Measurements from ENCODE around the gene LMO1.

The LMO1 gene

DNA sequence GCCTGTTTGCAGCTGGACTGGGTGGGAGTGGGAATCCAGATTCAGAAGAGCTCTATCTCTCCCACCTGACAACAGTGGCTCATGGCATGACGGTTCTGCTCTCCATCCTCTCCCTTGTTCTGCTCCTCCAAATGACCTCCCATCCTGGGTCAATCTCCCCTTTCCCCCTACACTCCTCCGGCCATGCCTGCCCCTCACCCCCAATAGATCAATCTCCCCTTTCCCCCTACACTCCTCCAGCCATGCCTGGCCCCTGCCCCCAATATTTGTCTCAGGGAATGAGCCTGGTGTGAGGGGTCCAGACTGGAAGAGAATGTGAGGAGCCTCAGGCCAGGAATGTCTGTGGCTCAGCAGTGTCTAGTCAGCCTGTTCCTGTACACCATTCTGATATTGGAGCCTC, 64.0 kb downstream of the LMO1 start:
- H3K9ac ChIP-seq (ENCODE audit: low read length), result no peak overlapping the region
- no peak for DNase-seq
- H3K4me2 ChIP-seq (ENCODE audit: low read length), result no peak overlapping the region
- H3K4me1 ChIP-seq (ENCODE audit: control insufficient read depth in 1 of 2, insufficient read depth in 2 of 2, low read length in 2 of 2), result no peaks in the 10 kb centered on the region
- H2BK120ac ChIP-seq (ENCODE audit: insufficient read depth, low read length, poor library complexity), result no peak overlapping the region
- no peak overlapping the region for H4K91ac ChIP-seq (ENCODE audit: low read depth, low read length)
- H3K23ac ChIP-seq (ENCODE audit: low read length), result no peak overlapping the region
- no peak overlapping the region for H2BK5ac ChIP-seq (ENCODE audit: low read depth, low read length, poor library complexity)
- H3K36me3 ChIP-seq (ENCODE audit: control insufficient read depth in 1 of 2, insufficient read depth in 2 of 2, low read length in 2 of 2), result no peaks in the 10 kb centered on the region
- H3K27ac ChIP-seq (ENCODE audit: low read depth, low read length), result no peak overlapping the region
- H3K18ac ChIP-seq (ENCODE audit: low read length), result no peak overlapping the region
- H2BK12ac ChIP-seq (ENCODE audit: low read length), result no peak overlapping the region
- no peak overlapping the region for H3K4me3 ChIP-seq (ENCODE audit: low read depth, low read length)
- no peaks in the 10 kb centered on the region for H3K79me1 ChIP-seq (ENCODE audit: low read length)
- H2AFZ ChIP-seq (ENCODE audit: insufficient read depth, low read length, poor library complexity), result no peak overlapping the region
- no peak overlapping the region for H2AK5ac ChIP-seq (ENCODE audit: low read length)
- H3K79me2 ChIP-seq (ENCODE audit: control insufficient read depth, insufficient read depth, low read length, poor library complexity), result no peaks in the 10 kb centered on the region
- WGBS (ENCODE audit: extremely low coverage, insufficient coverage, insufficient read length), result no CpG with 5 or more reads among the region's 2 CpGs
- H4K12ac ChIP-seq (ENCODE audit: low read depth, low read length), result no peak overlapping the region
- H3K9me3 ChIP-seq (ENCODE audit: insufficient read depth, low read depth, low read length), result no peaks in the 10 kb centered on the region
- H3K27me3 ChIP-seq (ENCODE audit: insufficient read depth, low read length), result peaks cover 2% of the 10 kb centered on the region
- H4K8ac ChIP-seq (ENCODE audit: low read depth, low read length), result no peak overlapping the region
- H3K4ac ChIP-seq (ENCODE audit: low read depth, low read length), result no peak overlapping the region
- no peak overlapping the region for H3K14ac ChIP-seq (ENCODE audit: low read length)

DNA sequence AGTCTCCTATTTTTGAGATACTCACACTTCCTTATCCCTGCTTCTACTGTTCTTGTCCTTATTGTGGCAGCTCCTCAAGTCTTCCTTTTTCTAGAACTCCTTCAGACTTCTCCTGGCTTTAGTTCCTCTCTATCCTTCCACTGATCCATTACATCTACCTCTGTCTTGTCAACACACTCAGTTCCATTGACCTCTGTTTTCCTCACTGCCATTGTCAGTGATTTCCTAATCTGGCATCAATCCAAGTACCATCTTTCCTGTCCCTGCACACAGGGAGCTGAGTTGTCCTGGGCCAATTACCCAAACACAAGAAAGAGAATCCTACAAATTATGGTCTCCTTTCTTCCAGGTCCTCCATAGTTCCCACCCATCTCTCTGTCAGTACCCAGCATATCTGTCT, 66.9 kb downstream of the LMO1 start:
- H3K27ac ChIP-seq (ENCODE audit: low read depth, low read length), result no peak overlapping the region
- no peak overlapping the region for H2BK12ac ChIP-seq (ENCODE audit: low read length)
- no peak overlapping the region for H2AFZ ChIP-seq (ENCODE audit: insufficient read depth, low read length, poor library complexity)
- DNase-seq, result no peak
- no peaks in the 10 kb centered on the region for H3K79me2 ChIP-seq (ENCODE audit: control insufficient read depth, insufficient read depth, low read length, poor library complexity)
- H3K4me2 ChIP-seq (ENCODE audit: low read length), result no peak overlapping the region
- no peak overlapping the region for H2BK5ac ChIP-seq (ENCODE audit: low read depth, low read length, poor library complexity)
- no peak overlapping the region for H3K9ac ChIP-seq (ENCODE audit: low read length)
- H3K9me3 ChIP-seq (ENCODE audit: insufficient read depth, low read depth, low read length), result no peaks in the 10 kb centered on the region
- no peaks in the 10 kb centered on the region for H3K4me1 ChIP-seq (ENCODE audit: control insufficient read depth in 1 of 2, insufficient read depth in 2 of 2, low read length in 2 of 2)
- no peak overlapping the region for H2BK120ac ChIP-seq (ENCODE audit: insufficient read depth, low read length, poor library complexity)
- no peak overlapping the region for H3K14ac ChIP-seq (ENCODE audit: low read length)
- no peak overlapping the region for H4K12ac ChIP-seq (ENCODE audit: low read depth, low read length)
- no peak overlapping the region for H2AK5ac ChIP-seq (ENCODE audit: low read length)
- peaks cover 2% of the 10 kb centered on the region for H3K27me3 ChIP-seq (ENCODE audit: insufficient read depth, low read length)
- H4K91ac ChIP-seq (ENCODE audit: low read depth, low read length), result no peak overlapping the region
- H3K18ac ChIP-seq (ENCODE audit: low read length), result no peak overlapping the region
- no peaks in the 10 kb centered on the region for H3K36me3 ChIP-seq (ENCODE audit: control insufficient read depth in 1 of 2, insufficient read depth in 2 of 2, low read length in 2 of 2)
- H4K8ac ChIP-seq (ENCODE audit: low read depth, low read length), result no peak overlapping the region
- no peaks in the 10 kb centered on the region for H3K79me1 ChIP-seq (ENCODE audit: low read length)
- no peak overlapping the region for H3K23ac ChIP-seq (ENCODE audit: low read length)
- H3K4ac ChIP-seq (ENCODE audit: low read depth, low read length), result no peak overlapping the region
- H3K4me3 ChIP-seq (ENCODE audit: low read depth, low read length), result no peak overlapping the region

DNA sequence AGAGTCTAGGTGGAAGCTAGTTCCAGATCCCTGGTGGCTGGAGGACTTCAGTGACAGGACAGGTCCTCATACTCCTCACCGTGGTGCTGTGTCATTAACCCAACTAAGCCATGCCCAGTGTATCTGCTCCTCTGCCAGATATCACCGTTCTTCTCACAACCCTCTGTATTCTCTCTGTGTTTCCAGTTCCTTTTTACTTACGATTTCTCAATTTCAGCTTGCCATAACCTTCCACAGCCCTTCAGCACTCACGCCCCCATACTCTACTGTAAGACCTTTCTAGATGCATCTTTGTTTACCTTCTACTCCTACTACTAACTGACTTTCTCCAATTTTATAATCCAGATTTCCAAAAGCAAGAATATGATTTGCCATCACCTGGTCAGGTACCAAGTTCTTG, 68.7 kb downstream of the LMO1 start:
- Histone ChIP-seq H3K18ac (ENCODE audit: low read length) (no peak overlapping the region), H3K4me2 (ENCODE audit: low read length) (no peak overlapping the region), H2BK120ac (ENCODE audit: insufficient read depth, low read length, poor library complexity) (no peak overlapping the region), H3K79me2 (ENCODE audit: control insufficient read depth, insufficient read depth, low read length, poor library complexity) (no peaks in the 10 kb centered on the region), H4K8ac (ENCODE audit: low read depth, low read length) (no peak overlapping the region), H3K36me3 (ENCODE audit: control insufficient read depth in 1 of 2, insufficient read depth in 2 of 2, low read length in 2 of 2) (no peaks in the 10 kb centered on the region), H3K14ac (ENCODE audit: low read length) (no peak overlapping the region), H3K9me3 (ENCODE audit: insufficient read depth, low read depth, low read length) (no peaks in the 10 kb centered on the region), H2BK5ac (ENCODE audit: low read depth, low read length, poor library complexity) (no peak overlapping the region), H3K23ac (ENCODE audit: low read length) (no peak overlapping the region), H4K91ac (ENCODE audit: low read depth, low read length) (no peak overlapping the region), H3K4ac (ENCODE audit: low read depth, low read length) (no peak overlapping the region), H3K4me3 (ENCODE audit: low read depth, low read length) (no peak overlapping the region), H3K4me1 (ENCODE audit: control insufficient read depth in 1 of 2, insufficient read depth in 2 of 2, low read length in 2 of 2) (no peaks in the 10 kb centered on the region), H3K27ac (ENCODE audit: low read depth, low read length) (no peak overlapping the region), H2AK5ac (ENCODE audit: low read length) (no peak overlapping the region), H2BK12ac (ENCODE audit: low read length) (no peak overlapping the region), H2AFZ (ENCODE audit: insufficient read depth, low read length, poor library complexity) (no peak overlapping the region), H4K12ac (ENCODE audit: low read depth, low read length) (no peak overlapping the region), H3K9ac (ENCODE audit: low read length) (no peak overlapping the region), H3K79me1 (ENCODE audit: low read length) (no peaks in the 10 kb centered on the region), H3K27me3 (ENCODE audit: insufficient read depth, low read length) (peaks cover 2% of the 10 kb centered on the region)
- no CpG with 5 or more reads among the region's 4 CpGs for WGBS (ENCODE audit: extremely low coverage, insufficient coverage, insufficient read length)
- no peak for DNase-seq

DNA sequence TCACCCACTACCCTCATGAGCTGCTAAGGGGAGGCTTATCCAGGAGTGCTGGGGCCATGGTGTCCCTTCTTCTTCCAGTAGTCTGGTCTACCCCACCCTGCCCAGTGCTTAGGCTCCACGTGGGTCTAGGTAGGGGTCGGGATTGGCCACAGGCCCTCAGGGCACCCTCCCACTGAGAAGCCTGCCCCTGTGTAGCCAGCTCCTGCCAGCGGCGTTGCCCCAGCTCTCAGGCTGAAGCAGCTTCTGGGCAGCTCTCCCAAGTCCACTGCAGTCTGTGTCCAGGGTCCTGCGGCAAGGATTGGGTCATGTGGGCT, 70.8 kb downstream of the LMO1 start:
- Histone ChIP-seq H3K23ac (ENCODE audit: low read length) (no peak overlapping the region), H3K4me2 (ENCODE audit: low read length) (no peak overlapping the region), H3K79me2 (ENCODE audit: control insufficient read depth, insufficient read depth, low read length, poor library complexity) (no peaks in the 10 kb centered on the region), H3K27ac (ENCODE audit: low read depth, low read length) (no peak overlapping the region), H2AFZ (ENCODE audit: insufficient read depth, low read length, poor library complexity) (no peak overlapping the region), H3K4me1 (ENCODE audit: control insufficient read depth in 1 of 2, insufficient read depth in 2 of 2, low read length in 2 of 2) (no peaks in the 10 kb centered on the region), H4K91ac (ENCODE audit: low read depth, low read length) (no peak overlapping the region), H3K36me3 (ENCODE audit: control insufficient read depth in 1 of 2, insufficient read depth in 2 of 2, low read length in 2 of 2) (no peaks in the 10 kb centered on the region), H2BK5ac (ENCODE audit: low read depth, low read length, poor library complexity) (no peak overlapping the region), H3K18ac (ENCODE audit: low read length) (no peak overlapping the region), H3K4ac (ENCODE audit: low read depth, low read length) (no peak overlapping the region), H3K14ac (ENCODE audit: low read length) (no peak overlapping the region), H4K12ac (ENCODE audit: low read depth, low read length) (no peak overlapping the region), H2BK120ac (ENCODE audit: insufficient read depth, low read length, poor library complexity) (no peak overlapping the region), H2BK12ac (ENCODE audit: low read length) (no peak overlapping the region), H3K9me3 (ENCODE audit: insufficient read depth, low read depth, low read length) (no peaks in the 10 kb centered on the region), H3K4me3 (ENCODE audit: low read depth, low read length) (no peak overlapping the region), H4K8ac (ENCODE audit: low read depth, low read length) (no peak overlapping the region), H3K27me3 (ENCODE audit: insufficient read depth, low read length) (peaks cover under 1% of the 10 kb centered on the region), H2AK5ac (ENCODE audit: low read length) (no peak overlapping the region), H3K79me1 (ENCODE audit: low read length) (no peaks in the 10 kb centered on the region), H3K9ac (ENCODE audit: low read length) (no peak overlapping the region)
- DNase-seq, result no peak
- WGBS (ENCODE audit: extremely low coverage, insufficient coverage, insufficient read length), result no CpG with 5 or more reads among the region's 5 CpGs

Measured in trophoblast cell (in vitro differentiated cells and primary cell).